Activated CD4-positive, alpha-beta T cell treated with anti-CD3 and anti-CD28 coated beads for 36 hours (primary cell): ENCODE data around the gene ZFP57. TPM values are rescaled to one million over a fixed set of nuclear protein-coding genes. Genes with fewer than 3 reads are reported as not detected.

Experiments used
- ATAC-seq: fragments of 200-7000 bp; cut with Tn5 transposase; one replicate; pipeline ENCODE4 v1.10.0; 2021; ENCODE audit warnings: mild to moderate bottlenecking, moderate library complexity
- CTCF ChIA-PET: fragments of 350-600 bp; sonication (Branson Sonifier 250); formaldehyde crosslinking; loops from one replicate; lab custom pipeline; 2021; ENCODE audit warnings: antibody characterized with exemption; lab: Charles Lee
- POLR2A ChIA-PET: fragments of 350-600 bp; sonication (Branson Sonifier 250); formaldehyde crosslinking; loops from one replicate; lab custom pipeline; 2021; ENCODE audit warnings: antibody characterized with exemption, inconsistent platforms; lab: Charles Lee
- DNase-seq: peaks from one replicate; pipeline ENCODE4 v3.0.0-alpha.2; 2020
- H3K27ac Mint-ChIP-seq: one replicate; pipeline ENCODE4 v1.8.0; 2021; ENCODE audit warnings: mixed read lengths
- H3K27me3 Mint-ChIP-seq: one replicate; pipeline ENCODE4 v1.8.0; 2021; ENCODE audit warnings: mixed read lengths
- H3K36me3 Mint-ChIP-seq: one replicate; pipeline ENCODE4 v1.8.0; 2021; ENCODE audit warnings: low read depth, mixed read lengths
- H3K4me1 Mint-ChIP-seq: one replicate; pipeline ENCODE4 v1.8.0; 2021; ENCODE audit warnings: mixed read lengths
- H3K4me3 Mint-ChIP-seq: one replicate; pipeline ENCODE4 v1.8.0; 2021; ENCODE audit warnings: mild to moderate bottlenecking, moderate library complexity, mixed read lengths
- H3K9me3 Mint-ChIP-seq: one replicate; pipeline ENCODE4 v1.8.0; 2021; ENCODE audit warnings: low read depth, mixed read lengths
- intact Hi-C, 2 experiments: fragments of 100-400 bp; cut with DNase I in 1 of 2; cut with micrococcal nuclease in 1 of 2; formaldehyde crosslinking; loops; one replicate each; pipeline versions ENCODE4 v1.14.2 to v1.15.1; 2022 to 2024; cut with DNase I, micrococcal nuclease
- total RNA-seq, 2 experiments: library from RNA; stranded (reverse); gene quantifications; one replicate each; pipeline ENCODE4 v1.2.3, GENCODE V29; 2021

ZFP57 gene
- total RNA-seq, 2 experiments from 2014 or later = not detected

DNA sequence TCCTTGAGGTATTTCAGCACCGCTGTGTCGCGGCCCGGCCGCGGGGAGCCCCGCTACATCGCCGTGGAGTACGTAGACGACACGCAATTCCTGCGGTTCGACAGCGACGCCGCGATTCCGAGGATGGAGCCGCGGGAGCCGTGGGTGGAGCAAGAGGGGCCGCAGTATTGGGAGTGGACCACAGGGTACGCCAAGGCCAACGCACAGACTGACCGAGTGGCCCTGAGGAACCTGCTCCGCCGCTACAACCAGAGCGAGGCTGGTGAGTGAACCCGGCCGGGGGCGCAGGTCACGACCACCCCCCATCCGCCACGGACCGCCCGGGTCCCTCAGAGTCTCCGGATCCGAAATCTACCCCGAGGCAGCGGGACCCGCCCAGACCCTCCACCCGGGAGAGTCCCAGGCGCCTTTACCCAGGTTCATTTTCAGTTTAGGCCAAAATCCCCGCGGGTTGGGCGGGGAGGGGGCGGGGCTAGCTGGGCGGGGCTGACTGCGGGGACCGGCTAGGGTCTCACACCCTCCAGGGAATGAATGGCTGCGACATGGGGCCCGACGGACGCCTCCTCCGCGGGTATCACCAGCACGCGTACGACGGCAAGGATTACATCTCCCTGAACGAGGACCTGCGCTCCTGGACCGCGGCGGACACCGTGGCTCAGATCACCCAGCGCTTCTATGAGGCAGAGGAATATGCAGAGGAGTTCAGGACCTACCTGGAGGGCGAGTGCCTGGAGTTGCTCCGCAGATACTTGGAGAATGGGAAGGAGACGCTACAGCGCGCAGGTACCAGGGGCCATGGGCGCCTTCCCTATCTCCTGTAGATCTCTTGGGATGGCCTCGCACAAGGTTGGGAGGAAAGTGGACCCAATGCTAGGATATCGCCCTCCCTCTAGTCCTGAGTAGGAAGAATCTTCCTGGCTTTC is 43.0 kb upstream of the ZFP57 start:
- no peaks in the 10 kb centered on the region for H3K27me3 Mint-ChIP-seq
- H3K4me1 Mint-ChIP-seq = peaks cover 55% of the 10 kb centered on the region
- POLR2A ChIA-PET = no interaction called here
- ATAC-seq (peak; percentile 62), DNase-seq (peak; percentile 88)
- CTCF ChIA-PET = interaction anchor here (0.7 kb wide), 1 partner anchor 8 kb away, joined by 3 read pairs; no protein-coding TSS in a partner anchor
- H3K36me3 Mint-ChIP-seq = peaks cover 49% of the 10 kb centered on the region
- H3K27ac Mint-ChIP-seq = peak overlapping the region; percentile 88
- H3K9me3 Mint-ChIP-seq = no peaks in the 10 kb centered on the region
- H3K4me3 Mint-ChIP-seq = peak overlapping the region; percentile 92
- intact Hi-C loops = loop anchor here (5.0 kb wide), 6 partner anchors 72 to 603 kb away; partner anchors contain the start of genes GABBR1 (in 1 of the 2), HLA-A (in 1 of the 2), POLR1H (in 1 of the 2) and TRIM39 (in 1 of the 2)

DNA sequence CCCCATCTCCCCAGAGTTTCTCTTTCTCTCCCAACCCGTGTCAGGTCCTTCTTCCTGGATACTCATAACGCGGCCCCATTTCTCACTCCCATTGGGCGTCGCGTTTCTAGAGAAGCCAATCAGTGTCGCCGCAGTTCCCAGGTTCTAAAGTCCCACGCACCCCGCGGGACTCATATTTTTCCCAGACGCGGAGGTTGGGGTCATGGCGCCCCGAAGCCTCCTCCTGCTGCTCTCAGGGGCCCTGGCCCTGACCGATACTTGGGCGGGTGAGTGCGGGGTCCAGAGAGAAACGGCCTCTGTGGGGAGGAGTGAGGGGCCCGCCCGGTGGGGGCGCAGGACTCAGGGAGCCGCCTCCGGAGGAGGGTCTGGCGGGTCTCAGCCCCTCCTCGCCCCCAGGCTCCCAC is 42.3 kb upstream of the ZFP57 start, which contains the start of gene HLA-F:
Gene HLA-F, plus strand, starts transcription at position 173 of the 404 bp plus-strand sequence. Its CDS starts 30 bp downstream, at position 203.
- Mint-ChIP-seq H3K36me3 (peaks cover 43% of the 10 kb centered on the region), H3K4me1 (peaks cover 49% of the 10 kb centered on the region), H3K27ac (peak within 1 kb of the TSS; percentile 94), H3K27me3 (no peaks in the 10 kb centered on the region), H3K9me3 (no peaks in the 10 kb centered on the region), H3K4me3 (peak within 1 kb of the TSS; percentile 92)
- intact Hi-C loops = loop anchor here (5.0 kb wide), 6 partner anchors 71 to 604 kb away; partner anchors contain the start of genes GABBR1 (in 1 of the 2), HLA-A (in 1 of the 2), POLR1H (in 1 of the 2) and TRIM39 (in 1 of the 2)
- peak; percentile 88 for DNase-seq
- POLR2A ChIA-PET = interaction anchor here (0.7 kb wide), 1 partner anchor 106 kb away, joined by 3 read pairs; no protein-coding TSS in a partner anchor
- CTCF ChIA-PET = no interaction called here
- peak; percentile 89 for ATAC-seq

DNA sequence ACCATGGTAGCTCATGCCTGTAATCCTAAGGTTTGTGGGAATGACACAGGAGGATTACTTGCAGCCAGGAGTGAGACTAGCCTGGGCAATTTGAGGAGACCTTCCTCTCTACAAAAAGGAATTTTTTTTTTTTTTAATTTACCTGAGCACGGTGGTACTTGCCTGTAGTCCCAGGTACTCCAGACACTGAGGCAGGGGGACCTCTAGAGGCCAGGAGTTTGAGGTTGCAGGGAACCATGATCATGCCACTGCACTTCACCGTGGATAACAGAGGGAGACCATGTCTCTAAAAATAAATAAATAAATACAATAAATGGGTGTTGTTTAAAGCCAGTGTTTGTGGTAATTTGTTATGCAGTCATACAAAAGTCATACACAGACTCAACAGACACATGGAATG is 39.9 kb upstream of the ZFP57 start:
- Mint-ChIP-seq H3K4me1 (peaks cover 26% of the 10 kb centered on the region), H3K4me3 (no peak overlapping the region), H3K9me3 (no peaks in the 10 kb centered on the region), H3K27me3 (no peaks in the 10 kb centered on the region), H3K27ac (no peak overlapping the region), H3K36me3 (peaks cover 19% of the 10 kb centered on the region)
- ATAC-seq = no peak
- ChIA-PET POLR2A (no interaction called here), CTCF (interaction anchor here (0.6 to 1.5 kb wide), 3 partner anchors 9 to 30 kb away, joined by 3 to 5 read pairs (median 3); no protein-coding TSS in a partner anchor)
- peak; percentile 41 for DNase-seq
- intact Hi-C loops = loop anchor here (5.0 kb wide), 6 partner anchors 69 to 606 kb away; partner anchors contain the start of genes GABBR1 (in 1 of the 2), HLA-A (in 1 of the 2), POLR1H (in 1 of the 2) and TRIM39 (in 1 of the 2)

DNA sequence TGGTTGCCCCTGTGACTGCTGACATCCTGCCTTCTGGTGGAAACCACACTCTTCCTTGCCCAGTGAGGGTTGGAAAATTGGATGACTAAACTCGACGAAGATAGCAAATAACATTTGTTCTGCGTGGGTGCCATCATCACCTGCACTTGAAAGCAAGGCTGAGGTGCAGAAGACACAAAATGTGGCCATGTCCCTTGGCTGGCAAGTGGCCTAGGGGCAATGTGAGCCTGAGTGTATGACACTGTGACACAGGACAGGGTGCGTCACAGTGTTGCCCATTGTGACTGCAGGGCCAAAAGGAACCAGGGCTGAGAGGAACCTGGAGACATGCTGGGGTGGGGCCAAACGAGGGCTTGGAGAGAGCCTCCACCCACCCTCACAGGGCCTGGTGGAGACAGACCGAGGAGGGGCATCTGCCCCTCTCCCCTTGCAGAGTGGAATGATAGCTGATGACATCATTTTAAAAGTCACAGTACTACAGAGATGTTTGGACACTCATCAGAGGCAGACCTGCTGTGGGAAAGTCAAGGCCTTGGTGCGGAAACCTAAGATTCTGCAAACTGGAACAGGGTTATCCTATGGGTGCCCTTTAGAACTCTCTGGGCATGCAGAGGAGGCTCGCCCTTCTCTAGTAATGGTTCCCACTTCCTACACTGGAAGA is 29.5 kb upstream of the ZFP57 start:
- ChIA-PET CTCF (interaction anchor here (0.8 to 1.5 kb wide), 5 partner anchors 12 to 193 kb away, joined by 3 to 5 read pairs (median 3); no protein-coding TSS in a partner anchor), POLR2A (no interaction called here)
- Mint-ChIP-seq H3K4me3 (no peak overlapping the region), H3K4me1 (peaks cover 59% of the 10 kb centered on the region), H3K27ac (no peak overlapping the region), H3K36me3 (no peaks in the 10 kb centered on the region), H3K9me3 (no peaks in the 10 kb centered on the region), H3K27me3 (no peaks in the 10 kb centered on the region)
- ATAC-seq (no peak), DNase-seq (no peak)
- intact Hi-C loops = no loop called here

- H3K4me1 Mint-ChIP-seq = peaks cover 59% of the 10 kb centered on the region
- CTCF ChIA-PET = interaction anchor here (1.1 to 1.6 kb wide), 6 partner anchors 12 to 125 kb away, joined by 3 to 5 read pairs (median 3); no protein-coding TSS in a partner anchor
These were observed 28.2 kb upstream of the ZFP57 start for GRCh38 chr6:29709188-29709587.

DNA sequence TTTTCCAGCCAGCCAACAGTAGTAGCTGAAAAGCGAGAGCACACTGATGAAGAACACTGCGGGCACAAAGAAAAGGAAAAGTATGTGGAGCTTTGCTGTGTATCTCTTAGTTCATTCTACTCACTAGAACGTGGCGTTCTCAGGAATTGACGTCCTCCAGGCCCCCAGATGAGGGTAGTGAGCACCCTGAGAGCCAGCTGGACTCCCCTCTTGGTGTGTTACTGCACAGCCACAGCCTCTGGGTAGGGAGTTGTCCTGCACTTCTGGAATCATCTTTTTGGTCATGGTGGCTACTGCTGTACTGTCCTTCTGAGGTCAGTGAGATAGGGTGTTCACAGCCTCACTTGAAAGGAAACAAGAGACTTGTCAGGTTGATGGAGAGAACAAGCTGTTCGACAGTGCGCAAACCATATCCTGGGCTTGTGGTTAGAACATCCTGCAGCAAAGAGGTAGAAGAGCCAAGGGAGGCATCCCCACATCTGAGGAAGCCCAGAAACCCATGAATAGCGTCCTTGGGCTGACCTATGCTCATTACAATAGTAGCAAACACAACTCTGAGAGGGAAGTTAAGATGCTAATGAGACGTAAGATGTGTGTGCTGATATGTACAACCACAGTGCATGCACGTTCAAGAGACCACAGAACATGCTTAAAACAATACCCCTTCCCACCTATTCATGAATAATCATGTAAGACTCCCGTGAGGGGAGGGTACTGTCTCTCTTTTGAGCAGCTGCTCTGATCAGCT is 27.7 kb upstream of the ZFP57 start:
- intact Hi-C loops = loop anchor here in 1 of 2 experiments (5.0 kb wide), 1 partner anchor 234 kb away; the partner anchor contains the start of gene HLA-A
- CTCF ChIA-PET = interaction anchor here (0.9 to 1.7 kb wide), 12 partner anchors 12 to 395 kb away, joined by 3 to 5 read pairs (median 3); no protein-coding TSS in a partner anchor
- POLR2A ChIA-PET = interaction anchor here (0.6 to 1.2 kb wide), 2 partner anchors 8 to 17 kb away, joined by 3 read pairs; no protein-coding TSS in a partner anchor
- peak; percentile 76 for DNase-seq
- Mint-ChIP-seq H3K4me3 (peak overlapping the region; percentile 56), H3K9me3 (no peaks in the 10 kb centered on the region), H3K36me3 (no peaks in the 10 kb centered on the region), H3K4me1 (peaks cover 59% of the 10 kb centered on the region), H3K27me3 (peaks cover 4% of the 10 kb centered on the region), H3K27ac (peak overlapping the region; percentile 44)
- ATAC-seq = peak; percentile 89

More at GRCh38 chr6:29709188-29709587, 28.2 kb upstream of the ZFP57 start:
- no peaks in the 10 kb centered on the region for H3K9me3 Mint-ChIP-seq
- intact Hi-C loops = loop anchor here in 1 of 2 experiments (5.0 kb wide), 1 partner anchor 233 kb away; the partner anchor contains the start of gene HLA-A
- H3K27me3 Mint-ChIP-seq = no peaks in the 10 kb centered on the region
- peak overlapping the region; percentile 56 for H3K4me3 Mint-ChIP-seq
- no peaks in the 10 kb centered on the region for H3K36me3 Mint-ChIP-seq
- H3K27ac Mint-ChIP-seq = peak overlapping the region; percentile 21
- POLR2A ChIA-PET = interaction anchor here (0.6 to 1.2 kb wide), 2 partner anchors 8 to 16 kb away, joined by 3 read pairs; no protein-coding TSS in a partner anchor
- DNase-seq (no peak), ATAC-seq (no peak)

GRCh38 chr6:29705389-29706231 is 24.7 kb upstream of the ZFP57 start:
- H3K4me3 Mint-ChIP-seq = no peak overlapping the region
- intact Hi-C loops = loop anchor here (1.0 to 5.0 kb wide), 4 partner anchors 48 to 307 kb away; partner anchors contain the start of gene HLA-A (in 1 of the 2)
- DNase-seq = no peak
- peaks cover 47% of the 10 kb centered on the region for H3K4me1 Mint-ChIP-seq
- no peak for ATAC-seq
- peaks cover 10% of the 10 kb centered on the region for H3K27me3 Mint-ChIP-seq
- H3K36me3 Mint-ChIP-seq = no peaks in the 10 kb centered on the region
- POLR2A ChIA-PET = no interaction called here
- CTCF ChIA-PET = interaction anchor here (0.8 to 2.2 kb wide), 13 partner anchors 9 to 138 kb away, joined by 3 to 14 read pairs (median 4); no protein-coding TSS in a partner anchor
- no peak overlapping the region for H3K27ac Mint-ChIP-seq
- no peaks in the 10 kb centered on the region for H3K9me3 Mint-ChIP-seq

DNA sequence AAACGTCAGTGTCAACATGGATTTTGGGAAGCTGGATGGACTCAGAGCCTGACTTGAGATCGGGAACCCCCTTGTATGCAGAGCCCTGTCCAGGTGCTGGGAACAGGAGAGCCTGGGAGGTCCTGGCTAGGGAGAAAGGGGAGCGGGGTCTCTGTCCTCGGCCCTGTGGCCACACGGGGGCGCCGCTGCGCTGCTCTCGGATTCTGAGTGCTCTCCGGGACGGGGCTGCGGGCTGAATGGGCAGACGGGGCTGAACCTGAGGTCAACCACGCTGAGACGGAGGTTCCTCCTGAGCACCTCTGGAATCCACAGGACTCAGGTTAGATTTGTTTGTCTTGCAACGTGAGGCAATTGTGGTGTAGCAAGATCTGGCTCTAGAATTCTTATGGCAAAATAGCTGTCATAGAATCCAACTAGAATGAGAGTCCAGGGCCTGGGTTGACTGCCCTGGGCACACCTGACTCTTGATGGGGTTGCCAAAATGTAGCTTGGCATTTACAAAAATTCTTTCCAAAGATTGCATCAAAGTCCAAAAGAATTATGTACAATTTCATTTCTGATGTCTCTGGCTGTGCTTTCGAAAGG is 21.7 kb upstream of the ZFP57 start:
- peak; percentile 85 for DNase-seq
- Mint-ChIP-seq H3K27me3 (peaks cover 10% of the 10 kb centered on the region), H3K27ac (no peak overlapping the region), H3K9me3 (no peaks in the 10 kb centered on the region), H3K4me1 (peaks cover 18% of the 10 kb centered on the region), H3K36me3 (no peaks in the 10 kb centered on the region), H3K4me3 (no peak overlapping the region)
- intact Hi-C loops = loop anchor here in 1 of 2 experiments (1.0 kb wide), 1 partner anchor 36 kb away; no protein-coding TSS in a partner anchor
- POLR2A ChIA-PET = no interaction called here
- CTCF ChIA-PET = interaction anchor here (0.5 to 2.9 kb wide), 17 partner anchors 14 to 285 kb away, joined by 3 to 22 read pairs (median 3); no protein-coding TSS in a partner anchor
- ATAC-seq = peak; percentile 80
